Liver (tissue), 9 donors: ENCODE results near the gene SH3BP2. TPM values are rescaled to one million over a fixed set of nuclear protein-coding genes. Genes with fewer than 3 reads are reported as not detected.

Experiments used
- DNase-seq: peaks from one replicate; pipeline ENCODE4 v3.0.0-alpha.2; 2017; ENCODE audit warnings: low spot score
- H3K27ac ChIP-seq, 2 donors: one replicate each; pipeline ENCODE4 v1.7.0; 2013; ENCODE audit warnings: inconsistent platforms in 2 of 2, low read length in 2 of 2, control low read depth in 1 of 2, low read depth in 1 of 2, mild to moderate bottlenecking in 1 of 2
- H3K27me3 ChIP-seq, 4 donors: one replicate each; pipeline versions ENCODE4 v1.6.1 to v1.7.0; 2013; ENCODE audit warnings: low read length in 3 of 4, inconsistent platforms in 1 of 4, mild to moderate bottlenecking in 1 of 4, moderate library complexity in 1 of 4; ENCODE audit not compliant: control insufficient read depth in 4 of 4, insufficient read depth in 4 of 4
- H3K36me3 ChIP-seq, 4 donors: one replicate each; pipeline versions ENCODE4 v1.6.1 to v1.7.0; 2013; ENCODE audit warnings: low read length in 3 of 4, mild to moderate bottlenecking in 3 of 4, low read depth in 1 of 4, moderate library complexity in 1 of 4; ENCODE audit not compliant: control insufficient read depth in 4 of 4, insufficient read depth in 3 of 4
- H3K4me1 ChIP-seq, 4 donors: one replicate each; pipeline versions ENCODE4 v1.6.1 to v1.7.0; 2013; ENCODE audit warnings: low read length in 3 of 4, mild to moderate bottlenecking in 3 of 4, moderate library complexity in 1 of 4; ENCODE audit not compliant: control insufficient read depth in 4 of 4, insufficient read depth in 4 of 4
- H3K4me3 ChIP-seq, 3 donors: one replicate each; pipeline versions ENCODE4 v1.6.1 to v1.7.0; 2013; ENCODE audit warnings: low read length in 3 of 3, control low read depth in 1 of 3, low read depth in 1 of 3, mild to moderate bottlenecking in 1 of 3
- H3K9ac ChIP-seq, 2 donors: one replicate each; pipeline ENCODE4 v1.7.0; 2013; ENCODE audit warnings: low read length in 2 of 2, mild to moderate bottlenecking in 2 of 2, moderate library complexity in 2 of 2, control low read depth in 1 of 2, low read depth in 1 of 2
- H3K9me3 ChIP-seq, 4 donors: one replicate each; pipeline versions ENCODE4 v1.6.1 to v1.7.0; 2013; ENCODE audit warnings: low read length in 3 of 4; ENCODE audit not compliant: control insufficient read depth in 4 of 4
- ATF3 ChIP-seq: IDR thresholded peaks from 2 replicates; pipeline ENCODE4 v1.6.1; 2016; ENCODE audit warnings: antibody characterized with exemption
- CTCF ChIP-seq: fragments of 150-350 bp; IDR thresholded peaks from 2 replicates; pipeline ENCODE4 v1.5.1; 2017; ENCODE audit warnings: improper control_type of control experiment, low read depth, low read length; ENCODE audit not compliant: missing input control
- EGR1 ChIP-seq, 2 donors: IDR thresholded peaks; 2 replicates each; pipeline ENCODE4 v1.6.1; 2016 to 2018; ENCODE audit warnings: antibody characterized with exemption in 2 of 2, low read depth in 2 of 2
- FOXA1 ChIP-seq: IDR thresholded peaks from 2 replicates; pipeline ENCODE4 v1.6.1; 2016; ENCODE audit warnings: antibody characterized with exemption
- FOXA2 ChIP-seq: IDR thresholded peaks from 2 replicates; pipeline ENCODE4 v1.6.1; 2016; ENCODE audit warnings: antibody characterized with exemption
- GABPA ChIP-seq, 2 donors: IDR thresholded peaks in 1 of 2; conservative IDR thresholded peaks in 1 of 2; 2 replicates each; pipeline ENCODE4 v1.6.1; 2016; ENCODE audit warnings: antibody characterized with exemption in 2 of 2, mild to moderate bottlenecking in 1 of 2, moderate library complexity in 1 of 2
- HNF4A ChIP-seq, 2 donors: conservative IDR thresholded peaks; 2 replicates each; pipeline ENCODE4 v1.6.1; 2016; ENCODE audit warnings: antibody characterized with exemption in 2 of 2, mild to moderate bottlenecking in 2 of 2
- HNF4G ChIP-seq: IDR thresholded peaks from 2 replicates; pipeline ENCODE4 v1.6.1; 2016; ENCODE audit warnings: antibody characterized with exemption
- JUND ChIP-seq, 2 donors: IDR thresholded peaks; 2 replicates each; pipeline ENCODE4 v1.6.1; 2016; ENCODE audit warnings: antibody characterized with exemption in 2 of 2
- MAX ChIP-seq: IDR thresholded peaks from 2 replicates; pipeline ENCODE4 v1.6.1; 2016; ENCODE audit warnings: antibody characterized with exemption
- NR2F2 ChIP-seq: IDR thresholded peaks from 2 replicates; pipeline ENCODE4 v1.6.1; 2016; ENCODE audit warnings: antibody characterized with exemption
- RAD21 ChIP-seq, 2 donors: IDR thresholded peaks; 2 replicates each; pipeline ENCODE4 v1.6.1; 2016; ENCODE audit warnings: antibody characterized with exemption in 2 of 2, mild to moderate bottlenecking in 2 of 2
- REST ChIP-seq: IDR thresholded peaks from 2 replicates; pipeline ENCODE4 v1.6.1; 2016; ENCODE audit warnings: antibody characterized with exemption, mild to moderate bottlenecking
- RXRA ChIP-seq, 2 donors: IDR thresholded peaks; 2 replicates each; pipeline ENCODE4 v1.6.1; 2017 to 2018; ENCODE audit warnings: antibody characterized with exemption in 2 of 2, mild to moderate bottlenecking in 1 of 2
- SP1 ChIP-seq: IDR thresholded peaks from 2 replicates; pipeline ENCODE4 v1.6.1; 2018; ENCODE audit warnings: antibody characterized with exemption, mild to moderate bottlenecking
- TAF1 ChIP-seq: conservative IDR thresholded peaks from 2 replicates; pipeline ENCODE4 v1.6.1; 2016; ENCODE audit warnings: antibody characterized with exemption, mild to moderate bottlenecking
- YY1 ChIP-seq: IDR thresholded peaks from 2 replicates; pipeline ENCODE4 v1.6.1; 2016; ENCODE audit warnings: antibody characterized with exemption, mild to moderate bottlenecking
- ZBTB33 ChIP-seq: IDR thresholded peaks from 2 replicates; pipeline ENCODE4 v1.6.1; 2016; ENCODE audit warnings: antibody characterized with exemption
- WGBS: extraction: QIAGEN DNeasy Blood & Tissue Kit; methylation state at CpG from one replicate; pipeline ENCODE4 v1.1.7; 2013; 5-methylcytosine and 5-hydroxymethylcytosine counted together
- polyA plus RNA-seq, 2 donors: library from polyadenylated mRNA; stranded (reverse) in 1 of 2; unstranded in 1 of 2; fragments of 200-250 nt in 1 of 2; fragments of >200 nt in 1 of 2; fragmentation: Nextera tagmentation in 1 of 2; extraction: Ambion mirVana in 1 of 2; gene quantifications; one replicate each; pipeline versions ENCODE4 v1.2.1 to v1.2.3, GENCODE V29; 2013 to 2015
- total RNA-seq, 2 donors: library from RNA; depleted of rRNA; stranded (reverse); fragments of >200 nt; gene quantifications; one replicate each; pipeline ENCODE4 v1.2.3, GENCODE V29; 2014
- donor health status: healthy.
- donor health status: healthy.
- donor health status: healthy.
- donor health status: healthy.
- donor health status: healthy.

SH3BP2 gene
- total and polyA plus RNA-seq, 4 donors, result 17.9 to 80.2 (median 38.5) TPM

- WGBS, result 82% methylated on average over 17 of the region's 17 CpGs
- Histone ChIP-seq H3K36me3 (peaks cover 0 to 11% (median 4%) of the 10 kb centered on the region in 4 donors), H3K9ac (no peak overlapping the region), H3K27me3 (no peaks in the 10 kb centered on the region), H3K9me3 (no peaks in the 10 kb centered on the region), H3K27ac (no peak overlapping the region), H3K4me3 (peak overlapping the region in 1 of 3 donors; percentile 34), H3K4me1 (peaks cover 15 to 44% (median 30%) of the 10 kb centered on the region in 4 donors)
- TF ChIP-seq NR2F2 (no peak), YY1 (no peak)
- no peak for DNase-seq
Observed at GRCh38 chr4:2813446-2814405, 20.8 kb downstream of the SH3BP2 start.

GRCh38 chr4:2814627-2815270 is 21.9 kb downstream of the SH3BP2 start:
- peaks cover 10 to 39% (median 27%) of the 10 kb centered on the region in 4 donors for H3K4me1 ChIP-seq
- H3K27ac ChIP-seq, result no peak overlapping the region
- H3K27me3 ChIP-seq, result no peaks in the 10 kb centered on the region
- no peak overlapping the region for H3K4me3 ChIP-seq
- no peak for TF ChIP-seq NR2F2
- no peak for TF ChIP-seq GABPA (IDR thresholded peaks at IDR 0.05 in 1 of 2, conservative IDR thresholded peaks at IDR 0.05 in 1 of 2)
- TF ChIP-seq MAX, result no peak
- TF ChIP-seq TAF1, result no peak
- no peak for TF ChIP-seq RAD21 (IDR thresholded peaks at IDR 0.05)
- no peak for TF ChIP-seq REST
- TF ChIP-seq EGR1 (IDR thresholded peaks at IDR 0.05; ENCODE audit: low read depth in 2 of 2), result no peak
- TF ChIP-seq ZBTB33, result no peak
- no peak for TF ChIP-seq YY1
- TF ChIP-seq JUND (IDR thresholded peaks at IDR 0.05), result no peak
- TF ChIP-seq RXRA (IDR thresholded peaks at IDR 0.05), result no peak
- TF ChIP-seq HNF4G, result no peak
- no peak for TF ChIP-seq FOXA2
- no peak for TF ChIP-seq SP1
- no peak for TF ChIP-seq HNF4A (conservative IDR thresholded peaks at IDR 0.05)
- TF ChIP-seq ATF3, result no peak
- TF ChIP-seq FOXA1, result no peak
- no peak for TF ChIP-seq CTCF
- DNase-seq, result no peak
- peaks cover 0 to 11% (median 4%) of the 10 kb centered on the region in 4 donors for H3K36me3 ChIP-seq
- no peaks in the 10 kb centered on the region for H3K9me3 ChIP-seq
- WGBS, result 81% methylated on average over 7 of the region's 7 CpGs
- H3K9ac ChIP-seq, result no peak overlapping the region
